Ammon's horn (tissue), 1 donor: ENCODE data around the gene EVC.

Experiments
- DNase-seq: peaks from one replicate; pipeline ENCODE4 v3.0.0-alpha.2; 2016; ENCODE audit warnings: low spot score

Gene EVC

GRCh38 chr4:5710961-5711478 is at the start of gene EVC:
TSS of gene EVC (plus strand) at chr4:5711201. CDS start at chr4:5711381, 180 bp downstream.
- peak; percentile 43 for DNase-seq

GRCh38 chr4:5661237-5661636 is 49.8 kb upstream of the EVC start:
- DNase-seq = no peak

- DNase-seq = no peak
Measured at GRCh38 chr4:5662555-5662954, 48.4 kb upstream of the EVC start.

GRCh38 chr4:5664778-5665177 is 46.2 kb upstream of the EVC start:
- no peak for DNase-seq

- no peak for DNase-seq
Measured at GRCh38 chr4:5666741-5667140, 44.3 kb upstream of the EVC start.

GRCh38 chr4:5676763-5677162 is 34.2 kb upstream of the EVC start:
- DNase-seq = no peak

- DNase-seq = no peak
Measured at GRCh38 chr4:5678977-5679376, 32.0 kb upstream of the EVC start.

GRCh38 chr4:5683566-5683965 is 27.4 kb upstream of the EVC start:
- no peak for DNase-seq

GRCh38 chr4:5685296-5685695 is 25.7 kb upstream of the EVC start:
- DNase-seq = no peak

GRCh38 chr4:5686338-5686737 is 24.7 kb upstream of the EVC start:
- no peak for DNase-seq

- DNase-seq = no peak
Measured at GRCh38 chr4:5689065-5689464, 21.9 kb upstream of the EVC start.

GRCh38 chr4:5691491-5692132 is 19.4 kb upstream of the EVC start:
- no peak for DNase-seq

GRCh38 chr4:5693871-5694270 is 17.1 kb upstream of the EVC start:
- DNase-seq = no peak

GRCh38 chr4:5696341-5696740 is 14.7 kb upstream of the EVC start:
- DNase-seq = no peak

- no peak for DNase-seq
Measured at GRCh38 chr4:5700459-5700858, 10.5 kb upstream of the EVC start.

GRCh38 chr4:5701971-5702370 is 9.0 kb upstream of the EVC start:
- no peak for DNase-seq

GRCh38 chr4:5703831-5704230 is 7.2 kb upstream of the EVC start:
- DNase-seq = no peak

- no peak for DNase-seq
Measured at GRCh38 chr4:5704276-5704675, 6.7 kb upstream of the EVC start.

- DNase-seq = no peak
Measured at GRCh38 chr4:5705647-5706320, 5.2 kb upstream of the EVC start.

- no peak for DNase-seq
Measured at GRCh38 chr4:5706486-5707290, 4.3 kb upstream of the EVC start.

GRCh38 chr4:5707366-5707765 is 3.6 kb upstream of the EVC start:
- DNase-seq = no peak

- no peak for DNase-seq
Measured at GRCh38 chr4:5707778-5708448, 3.1 kb upstream of the EVC start.
